Left cardiac atrium (tissue), 4 donors: ENCODE results near the gene THOC6. TPM values are rescaled to one million over a fixed set of nuclear protein-coding genes. Genes with fewer than 3 reads are reported as not detected.

Experiments
- ATAC-seq, 2 donors: fragments of 200-7000 bp; cut with Tn5 transposase; one replicate each; pipeline ENCODE4 v1.9.1; 2020; ENCODE audit warnings: mild to moderate bottlenecking in 2 of 2, moderate library complexity in 2 of 2
- DNase-seq: peaks from one replicate; pipeline ENCODE4 v3.0.0-alpha.2; 2020
- intact Hi-C, 2 donors: fragments of 100-400 bp; cut with DNase I; formaldehyde crosslinking; loops; one replicate each; pipeline versions ENCODE4 v1.14.1 to v1.15.1; 2022 to 2023
- total RNA-seq, 2 donors: library from RNA; stranded (reverse); fragmentation: NEBNext Ultra II Directional; extraction: Animal tissue kit (Norgen Biotek cat#: 25700); gene quantifications; one replicate each; pipeline ENCODE4 v1.2.1, GENCODE V29; 2021
- donor health status: DM: no; HTN: yes; CAD: no.
- donor health status: DM: no; HTN: yes; CAD: no; lungs with severe emphysema.
- donor health status: DM: yes; HTN: yes; CAD: no.
- donor health status: Dilated cardiomyopathy.

Gene THOC6
- total RNA-seq, 2 donors from 2014 or later, result 11.8 to 18.2 TPM

DNA sequence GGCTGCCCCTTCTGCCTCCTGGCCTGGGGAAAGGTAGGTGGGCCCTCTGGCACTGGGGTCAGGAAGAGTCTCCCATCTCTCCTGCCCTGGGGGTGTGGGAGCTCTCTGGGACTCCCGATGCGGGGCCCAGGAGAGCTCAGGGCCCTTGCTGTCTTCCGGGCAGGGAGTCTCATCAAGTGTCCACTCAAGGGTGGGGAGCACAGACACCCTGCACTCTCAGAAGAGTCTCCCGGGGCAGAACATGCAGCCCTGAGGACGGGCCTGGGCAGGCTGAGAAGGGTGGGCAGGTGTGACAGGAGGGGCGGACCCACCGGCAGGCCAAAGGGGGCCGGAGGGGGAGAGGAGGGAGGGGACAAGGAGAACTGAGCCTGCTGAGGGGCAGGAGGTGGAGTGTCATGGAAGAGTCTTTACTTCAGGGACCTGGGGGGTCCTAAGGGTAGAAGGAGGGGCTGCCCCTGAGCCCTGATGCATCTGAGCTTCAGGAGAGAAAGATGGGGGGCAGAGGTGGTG is 35.2 kb upstream of the THOC6 start:
- intact Hi-C loops, result no loop called here

DNA sequence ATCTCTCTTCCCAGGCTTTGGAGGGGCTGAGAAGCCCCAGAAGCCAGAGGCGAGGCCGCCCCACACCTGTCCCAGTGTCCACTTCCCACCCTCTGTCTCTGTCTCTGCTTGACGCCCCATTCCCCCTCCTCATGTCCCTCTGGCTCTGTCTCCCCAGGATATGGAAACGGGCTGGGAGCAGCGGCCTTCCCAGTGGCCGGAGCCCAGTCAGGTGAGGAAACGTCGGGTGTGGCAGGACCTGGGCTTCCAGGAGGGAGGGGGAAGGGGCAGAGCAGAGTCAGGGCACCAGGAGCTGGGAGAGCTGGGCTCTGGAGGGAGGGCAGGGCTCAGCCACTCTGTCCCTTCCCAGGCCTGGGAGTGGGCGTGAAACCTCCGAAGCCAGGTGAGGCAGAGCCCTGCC is 32.9 kb upstream of the THOC6 start:
- no peak for ATAC-seq
- intact Hi-C loops, result no loop called here
- no peak for DNase-seq

More for the DNA sequence above, 35.2 kb upstream of the THOC6 start:
- no peak for ATAC-seq
- no peak for DNase-seq

DNA sequence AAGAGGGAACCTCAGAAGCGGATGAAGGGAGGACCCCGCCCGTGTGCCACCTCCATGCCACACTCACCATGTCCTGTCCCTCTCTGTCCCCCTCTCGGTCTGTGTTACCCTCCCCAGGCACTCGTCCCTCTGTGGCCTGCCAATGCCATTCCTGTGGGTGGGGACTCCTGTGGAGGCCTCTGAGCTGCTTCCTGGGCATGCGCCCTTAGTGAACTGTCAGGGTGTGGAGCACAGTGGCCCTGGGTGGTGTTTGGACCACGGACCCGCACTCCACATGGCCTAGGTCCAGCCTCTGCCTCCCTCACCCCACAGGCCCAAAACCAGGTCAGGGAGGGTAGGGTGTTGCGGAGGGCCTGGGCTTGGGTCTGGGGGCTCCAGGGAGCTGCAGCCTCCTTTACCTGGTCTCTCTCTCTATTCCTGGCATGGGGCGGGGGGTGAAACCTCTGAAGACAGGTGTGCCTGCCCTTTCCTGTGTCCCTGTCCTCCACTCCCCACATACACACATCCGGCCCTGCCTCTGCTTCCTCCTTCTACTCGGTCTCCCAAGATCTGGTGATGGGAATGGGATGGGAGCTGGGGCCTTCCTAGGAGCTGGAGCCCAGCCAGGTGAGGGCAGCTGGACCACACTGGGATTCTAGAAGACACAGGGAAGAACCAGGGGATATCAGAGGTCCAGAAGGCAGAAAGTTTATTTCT is 32.1 kb upstream of the THOC6 start:
- intact Hi-C loops, result no loop called here

DNA sequence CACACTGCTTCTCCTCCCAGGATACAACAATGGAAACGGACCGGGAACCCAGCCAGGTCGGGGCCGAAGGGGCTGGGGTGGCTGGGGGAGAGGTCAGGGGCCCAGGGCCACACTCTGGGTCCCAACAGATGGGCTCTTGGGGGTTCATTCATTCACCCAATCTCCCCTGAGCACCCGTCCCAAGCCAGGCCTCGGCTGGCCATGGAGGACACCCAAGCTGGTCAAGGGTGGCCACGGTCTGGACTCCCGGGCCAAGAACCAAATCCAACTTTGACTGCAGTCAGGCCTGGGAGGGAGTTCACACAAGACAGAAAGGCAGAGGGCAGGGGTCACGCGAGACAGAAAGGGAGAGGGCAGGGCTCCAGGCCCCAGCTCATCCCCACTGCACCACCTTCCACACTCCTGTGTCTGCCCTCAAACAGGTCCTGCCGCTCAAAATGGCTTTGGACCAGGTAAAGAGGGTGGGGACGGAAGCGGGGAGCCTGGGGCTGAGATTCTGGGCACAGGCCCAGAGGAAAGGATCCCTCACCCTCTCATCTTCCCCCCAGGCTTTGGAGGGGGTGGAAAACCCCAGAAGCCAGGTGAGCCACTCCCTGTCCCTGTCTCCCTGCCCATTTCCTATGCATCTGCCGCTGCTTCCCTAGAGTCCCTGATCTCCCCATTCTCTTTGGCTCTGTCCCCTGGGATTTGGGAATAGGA is 31.3 kb upstream of the THOC6 start:
- ATAC-seq (peak in 1 of 2 donors; percentile 56), DNase-seq (no peak)
- intact Hi-C loops, result no loop called here

More for the DNA sequence above, 32.1 kb upstream of the THOC6 start:
- DNase-seq (no peak), ATAC-seq (no peak)

DNA sequence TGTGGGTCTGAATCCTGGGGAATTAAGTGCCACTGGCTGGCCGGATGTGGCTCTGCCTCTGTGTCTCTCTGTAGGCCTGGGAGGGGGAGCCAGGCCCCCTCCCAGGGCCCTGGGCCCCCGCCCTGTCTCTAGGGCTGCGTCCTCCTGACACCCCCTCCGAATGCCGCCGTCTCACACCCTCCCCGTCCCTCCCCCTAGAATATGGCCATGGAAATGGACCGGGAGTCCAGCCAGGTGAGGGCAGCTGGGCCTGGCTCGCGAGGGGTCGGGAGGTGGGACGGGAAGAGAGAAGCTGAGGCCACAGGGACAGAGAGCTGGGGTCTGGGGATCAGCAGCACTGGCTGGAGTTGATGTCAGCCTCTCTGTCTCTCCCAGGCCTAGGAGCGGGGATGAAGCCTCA is 27.5 kb upstream of the THOC6 start:
- DNase-seq (no peak), ATAC-seq (no peak)
- intact Hi-C loops, result no loop called here

DNA sequence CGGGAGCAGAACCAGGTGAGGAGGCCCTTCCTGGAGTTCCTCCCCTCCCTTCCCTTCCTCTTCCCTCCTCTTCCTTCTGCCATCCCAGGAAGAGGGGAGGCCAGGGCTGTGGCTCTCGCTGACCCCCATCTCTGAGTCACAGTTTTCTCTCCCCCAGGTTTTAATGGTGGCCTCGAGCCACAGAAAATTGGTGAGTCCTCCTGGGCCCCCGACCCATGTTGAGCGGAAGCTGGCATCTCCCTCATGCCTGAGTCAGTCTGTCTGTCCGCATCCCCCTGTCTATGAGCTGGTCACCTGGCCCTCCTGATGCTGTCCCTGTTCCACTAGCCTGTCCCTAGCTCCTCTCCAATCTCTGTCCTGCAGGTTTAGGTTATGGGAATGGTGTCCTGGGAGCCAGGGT is 23.9 kb upstream of the THOC6 start:
- no peak for ATAC-seq
- DNase-seq, result no peak
- intact Hi-C loops, result no loop called here

DNA sequence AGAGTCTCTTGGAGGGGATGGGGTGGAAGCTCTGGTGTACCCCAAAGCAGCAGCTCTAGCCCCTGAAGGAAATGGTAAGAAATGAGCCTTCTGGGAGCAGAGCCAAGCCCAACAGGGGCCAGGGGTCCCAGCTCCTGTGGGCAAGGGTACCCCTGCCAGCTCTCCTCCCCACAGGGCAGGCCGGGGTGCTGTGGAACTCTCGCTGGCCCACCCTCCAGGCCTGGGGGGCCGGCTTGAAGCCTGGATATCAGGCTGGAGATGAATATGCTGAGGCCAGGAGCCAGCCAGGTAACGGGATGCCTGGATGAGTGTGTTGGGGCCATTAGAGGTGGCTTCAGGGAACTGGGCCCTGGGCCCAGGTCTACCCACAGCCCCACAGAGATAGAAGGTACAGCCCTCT is 23.3 kb upstream of the THOC6 start:
- ATAC-seq (no peak), DNase-seq (no peak)
- intact Hi-C loops, result no loop called here

DNA sequence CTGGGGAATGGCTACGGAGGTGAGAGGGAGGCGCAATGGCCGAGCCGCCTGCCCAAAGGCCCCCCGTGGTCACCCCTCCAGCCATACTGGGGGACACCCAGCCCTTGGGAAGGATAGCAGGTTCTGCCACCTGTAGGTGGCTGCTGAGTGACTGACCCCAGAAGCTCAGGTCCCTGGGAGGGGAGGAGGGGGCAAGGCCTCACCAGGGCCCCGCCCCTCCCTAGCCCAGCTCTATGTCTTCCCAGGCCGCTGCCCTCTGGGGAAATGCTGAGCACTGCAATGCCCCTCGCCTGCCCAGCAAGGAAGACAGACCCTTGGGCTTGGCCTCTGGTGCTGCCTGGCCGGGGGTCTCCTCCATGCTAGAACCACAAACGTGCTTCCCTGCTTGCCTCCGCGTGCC is 22.5 kb upstream of the THOC6 start:
- intact Hi-C loops, result no loop called here
- DNase-seq (no peak), ATAC-seq (no peak)

DNA sequence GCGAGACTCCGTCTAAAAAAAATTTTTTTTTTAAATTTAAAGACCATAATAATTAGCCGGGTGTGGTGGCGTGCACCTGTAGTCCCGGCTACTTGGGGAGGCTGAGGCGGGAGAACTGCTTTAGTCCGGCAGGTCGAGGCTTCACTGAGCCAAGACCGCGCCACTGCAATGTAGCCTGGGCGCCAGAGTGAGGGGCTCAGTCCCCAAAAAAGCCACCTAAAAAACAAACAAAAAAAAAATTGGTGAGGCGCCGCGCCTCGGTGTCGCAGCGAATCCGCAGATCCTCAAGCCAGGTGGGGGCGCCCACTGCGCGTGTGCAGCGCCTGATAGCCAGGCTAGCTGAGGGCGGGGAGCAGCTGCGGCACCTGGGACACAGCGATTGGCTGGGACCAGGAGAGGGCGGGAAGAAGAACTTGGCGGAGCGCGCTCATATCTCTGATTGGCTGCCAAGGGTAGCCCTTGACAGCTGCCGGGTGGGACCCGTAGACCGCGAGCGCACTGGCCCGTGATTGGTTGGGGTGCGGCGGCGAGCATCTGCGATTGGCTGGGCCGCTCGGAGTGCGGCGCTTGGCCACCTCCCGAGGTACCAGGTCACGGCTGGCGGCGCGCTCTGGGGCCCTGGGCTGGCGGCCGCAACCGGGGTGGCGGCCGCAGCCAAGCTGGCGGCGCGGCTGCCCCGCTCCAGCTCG is 20.1 kb upstream of the THOC6 start:
- intact Hi-C loops, result no loop called here
- ATAC-seq, result peak; percentile 99

DNA sequence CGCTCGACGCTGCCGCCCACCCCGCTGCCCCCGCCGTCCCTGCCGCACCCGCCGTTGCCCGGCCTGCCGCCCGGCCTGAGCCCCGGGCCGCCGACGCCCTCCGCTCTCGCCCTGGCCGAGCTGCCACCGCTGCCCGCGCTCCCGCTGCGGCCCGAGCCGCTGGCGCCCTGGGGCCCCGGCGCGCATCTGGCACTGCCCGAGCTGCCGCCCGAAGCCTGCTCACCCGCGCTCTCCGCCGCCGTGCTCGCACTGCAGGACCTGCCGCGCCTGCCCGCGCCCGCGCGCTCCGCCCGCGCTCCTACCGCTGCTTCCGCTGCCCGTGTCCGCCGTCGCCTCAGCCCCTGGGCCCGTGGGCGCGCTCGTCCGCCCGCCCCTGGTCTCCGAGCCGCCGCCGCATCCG is 19.5 kb upstream of the THOC6 start:
- intact Hi-C loops, result no loop called here
- ATAC-seq, result no peak

More for the DNA sequence above, 20.1 kb upstream of the THOC6 start:
- DNase-seq, result peak; percentile 97

DNA sequence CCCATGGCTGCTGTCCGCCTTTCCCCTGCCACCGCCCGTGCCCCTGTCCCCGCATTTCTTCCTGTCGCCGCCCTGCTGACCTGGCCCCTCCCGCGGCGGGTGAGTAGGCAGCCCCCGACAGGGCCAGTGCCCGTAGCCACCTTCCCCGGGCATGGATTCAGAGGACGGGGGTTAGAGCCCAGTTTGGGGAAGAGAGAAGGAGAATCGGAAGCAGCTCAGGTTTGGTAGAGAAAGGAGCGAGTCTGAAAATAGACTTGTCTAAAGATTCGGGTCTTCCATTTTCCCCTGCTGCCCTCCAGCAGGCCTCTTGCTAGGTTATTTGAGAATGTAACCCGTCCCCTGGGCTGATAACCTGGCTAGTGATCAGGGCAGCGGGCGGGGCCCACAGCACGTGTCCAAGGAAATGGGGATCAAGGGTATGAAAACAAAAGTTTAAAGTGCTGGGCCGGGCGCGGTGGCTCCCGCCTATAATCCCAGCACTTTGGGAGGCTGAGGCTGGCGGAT is 19.0 kb upstream of the THOC6 start:
- DNase-seq (no peak), ATAC-seq (no peak)
- intact Hi-C loops, result no loop called here

More for the DNA sequence above, 19.5 kb upstream of the THOC6 start:
- DNase-seq, result no peak

DNA sequence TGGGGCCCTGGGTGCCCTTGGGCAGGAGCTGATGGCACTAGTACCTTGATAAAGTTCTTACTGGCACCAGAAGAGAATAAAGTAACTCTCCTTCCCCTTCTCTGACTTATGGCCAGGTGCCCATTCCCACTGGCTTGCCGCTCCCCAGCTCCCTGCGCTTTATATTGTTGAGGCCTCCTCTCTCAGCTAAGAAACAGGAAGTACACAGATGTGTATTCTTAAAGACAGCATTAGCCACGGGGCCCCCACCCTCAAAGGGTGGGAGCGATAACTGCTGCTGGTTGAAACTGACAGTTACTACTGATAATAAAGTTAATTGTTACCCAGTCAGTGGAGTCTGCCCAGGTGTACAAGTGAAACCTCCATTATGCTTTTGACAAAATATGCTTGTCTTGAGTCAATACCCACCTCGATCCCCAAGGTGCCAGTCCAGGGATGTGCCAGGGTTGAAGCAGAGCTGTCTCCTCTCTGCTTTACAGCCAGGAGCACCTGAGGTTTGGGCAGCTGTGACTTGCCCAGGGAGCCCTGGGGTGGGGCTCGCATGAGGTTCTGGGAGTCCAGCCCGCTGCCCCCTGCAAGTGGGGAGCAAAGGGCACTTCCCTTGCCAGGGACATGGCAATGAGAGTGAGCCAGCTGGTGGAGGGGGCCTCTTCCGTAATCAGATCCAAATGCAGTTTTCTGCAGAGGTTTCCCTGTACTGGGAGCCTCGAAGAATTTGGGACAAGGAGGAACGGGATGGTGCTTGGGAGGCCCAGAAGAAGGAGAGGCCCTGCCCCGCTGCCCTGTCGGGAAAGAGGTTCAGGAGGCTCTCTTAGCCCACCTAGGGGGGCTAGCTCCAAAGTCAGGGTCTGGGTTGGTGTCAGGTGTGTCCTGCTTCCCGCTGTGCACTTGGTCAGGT is 16.5 kb upstream of the THOC6 start:
- intact Hi-C loops, result no loop called here
- ATAC-seq (no peak), DNase-seq (no peak)

DNA sequence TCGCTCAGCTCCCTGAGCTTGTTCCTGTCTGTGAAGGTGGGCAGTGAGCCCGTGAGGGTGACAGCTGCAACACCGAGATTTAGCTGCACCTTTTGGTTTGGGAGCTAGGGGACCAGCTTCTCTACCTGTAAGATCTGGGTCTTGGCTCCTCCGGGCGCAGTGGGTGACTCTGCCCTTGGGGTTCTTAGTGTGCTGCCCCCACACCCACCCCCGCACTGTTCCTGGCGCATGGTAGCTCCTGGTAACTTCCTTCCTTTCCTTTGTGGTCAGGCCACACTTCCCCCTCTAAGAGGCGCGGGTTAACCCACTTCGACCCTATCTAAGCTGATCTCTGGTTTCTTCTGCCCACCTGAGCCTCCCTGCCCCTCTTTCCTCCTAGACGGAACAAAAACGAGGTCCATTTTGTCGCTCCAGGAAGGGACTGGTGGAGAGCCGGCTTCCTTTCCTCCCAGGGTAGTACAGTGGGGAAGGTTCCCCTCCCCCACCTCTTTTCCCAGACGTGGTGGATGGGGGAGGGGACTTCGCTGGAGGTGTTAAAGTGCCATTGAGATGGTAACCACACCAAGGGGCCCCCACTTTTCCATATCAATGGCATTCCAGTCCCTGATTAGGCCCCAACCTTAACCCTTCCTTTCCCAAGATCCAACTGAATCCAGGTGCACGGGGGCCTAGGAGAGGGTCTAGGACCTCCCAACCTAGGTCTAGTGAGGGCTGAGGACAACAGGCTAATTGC is 15.7 kb upstream of the THOC6 start:
- no peak for DNase-seq
- intact Hi-C loops, result no loop called here
- ATAC-seq, result no peak

DNA sequence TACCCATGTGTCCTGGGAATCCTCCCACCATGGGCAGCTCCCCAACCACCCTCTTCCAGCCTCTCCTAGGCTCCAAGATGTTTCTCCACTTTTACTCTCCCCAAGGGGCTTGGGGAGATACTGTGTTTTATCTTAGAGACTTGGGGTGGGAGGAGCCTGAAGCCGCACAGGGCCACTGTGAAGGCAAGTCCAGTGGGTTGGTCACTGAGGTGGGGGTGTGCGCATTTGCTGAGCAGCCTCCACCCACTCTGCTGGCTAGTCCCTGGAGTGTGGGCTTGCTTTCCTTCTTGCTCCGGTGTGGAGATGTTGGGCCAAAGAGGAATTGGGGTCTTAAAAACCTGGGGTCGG is 15.2 kb upstream of the THOC6 start:
- DNase-seq (no peak), ATAC-seq (no peak)
- intact Hi-C loops, result no loop called here

DNA sequence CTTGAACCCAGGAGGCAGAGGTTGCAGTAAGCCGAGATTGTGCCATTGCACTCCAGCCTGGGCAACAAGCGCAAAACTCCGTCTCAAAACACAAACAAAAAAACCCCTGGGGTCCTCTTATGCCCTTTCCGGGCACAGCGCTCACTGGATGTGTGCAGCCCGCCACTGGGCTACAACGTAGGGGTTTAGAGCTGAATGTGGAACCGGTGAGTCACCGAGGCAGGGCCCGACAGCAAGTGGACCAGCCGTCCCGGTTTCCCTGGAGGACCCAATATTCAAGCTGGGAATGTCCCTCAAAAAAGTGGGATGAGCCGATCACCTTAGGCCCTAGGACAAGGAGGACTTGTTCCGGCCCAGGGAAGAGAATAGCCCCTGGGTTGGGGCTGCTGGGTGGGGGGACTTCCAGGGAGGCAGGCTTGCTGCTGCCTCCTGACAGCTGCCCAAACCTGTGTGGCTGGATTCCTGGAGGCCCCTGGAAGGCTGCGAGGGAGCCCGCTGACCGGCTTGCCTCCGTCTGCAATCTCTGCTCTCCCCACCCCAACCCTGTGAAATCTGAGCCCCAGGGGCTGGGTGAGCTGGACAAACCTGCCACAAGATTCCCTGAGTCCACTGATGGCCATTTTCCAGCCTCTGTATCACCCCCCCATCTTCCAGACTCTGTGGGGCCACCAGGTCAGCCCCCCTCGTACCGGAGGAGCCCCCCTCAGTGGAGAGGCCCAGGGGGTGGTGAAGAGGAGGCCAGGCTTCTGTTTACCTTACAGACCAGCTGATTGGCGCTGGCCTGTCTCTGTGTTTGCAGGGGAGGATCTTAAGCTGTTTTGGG is 14.1 kb upstream of the THOC6 start:
- ATAC-seq, result no peak
- intact Hi-C loops, result no loop called here
- no peak for DNase-seq

DNA sequence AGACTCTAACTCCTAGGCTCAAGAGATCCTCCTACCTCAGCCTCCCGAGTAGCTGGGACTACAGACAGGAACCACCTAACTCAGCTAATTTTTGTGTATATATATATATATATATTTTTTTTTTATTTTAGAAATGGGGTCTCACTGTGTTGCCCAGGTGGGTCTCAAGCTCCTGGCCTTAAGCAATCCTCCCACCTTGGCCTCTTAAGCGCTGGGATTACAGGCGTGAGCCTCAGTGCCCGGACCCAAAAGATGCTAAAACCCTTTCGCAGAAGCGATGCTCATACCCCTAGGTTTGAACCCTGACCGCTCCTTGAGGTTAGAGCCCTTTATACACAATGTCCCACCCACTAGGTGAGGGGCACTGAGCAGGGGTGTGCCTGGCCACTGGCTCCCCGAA is 13.3 kb upstream of the THOC6 start:
- ATAC-seq (no peak), DNase-seq (no peak)
- intact Hi-C loops, result no loop called here

DNA sequence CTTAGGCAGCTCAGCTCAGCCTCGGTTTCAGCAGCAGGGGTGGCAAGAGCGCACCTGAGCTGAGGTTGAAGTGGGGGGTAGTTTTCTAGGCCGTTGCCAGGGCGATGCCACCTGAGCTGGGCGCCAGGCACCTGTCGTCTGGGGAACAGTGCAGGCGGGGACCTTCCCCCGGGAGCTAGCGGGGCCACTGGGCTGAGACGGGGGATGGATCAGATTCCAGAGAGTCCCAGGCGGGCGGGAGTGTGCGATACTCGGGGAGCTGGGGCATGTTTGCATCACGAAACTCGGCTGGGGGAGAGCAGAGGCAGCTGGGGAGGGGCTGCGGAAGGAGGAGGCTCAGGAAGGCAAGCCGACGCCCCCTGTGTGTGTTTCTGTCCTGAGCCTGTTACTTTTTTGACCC is 11.6 kb upstream of the THOC6 start:
- no peak for DNase-seq
- intact Hi-C loops, result no loop called here
- no peak for ATAC-seq
